Measurements from ENCODE around the gene SPOCK1.

DNA sequence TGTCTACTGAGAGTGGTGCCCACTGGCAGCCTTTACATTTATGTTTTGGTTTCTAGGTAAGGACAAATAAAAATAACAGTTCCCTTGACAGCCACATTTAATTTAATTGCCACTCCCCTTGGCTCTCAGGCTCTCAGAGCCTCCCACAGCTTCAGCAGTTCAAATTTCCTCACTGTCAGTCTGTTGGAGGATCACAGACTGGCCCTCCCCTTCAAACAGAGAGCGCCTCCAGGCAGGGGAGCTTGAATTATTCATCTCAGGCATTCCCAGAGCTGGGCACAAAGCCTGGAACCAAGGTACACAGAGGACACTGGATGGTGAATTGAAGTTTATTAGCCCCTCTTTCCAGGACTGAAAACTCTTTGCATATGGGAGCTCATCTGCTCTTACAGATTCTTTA, 407.7 kb downstream of the SPOCK1 start:
- TF ChIP-seq GATA3 (IDR thresholded peaks at IDR 0.05; ENCODE audit: low read depth, low read length) = no peak
- TF ChIP-seq GATA2 (IDR thresholded peaks at IDR 0.05; ENCODE audit: low read depth, low read length) = no peak

Data from SH-SY5Y (cell line).